Sigmoid colon (tissue), 7 donors: ENCODE results near the gene RAB11B. TPM values are rescaled to one million over a fixed set of nuclear protein-coding genes. Genes with fewer than 3 reads are reported as not detected.
A peak's percentile ranks its signal among the peaks of the same experiment; 100 is the strongest.
"Not testable (repeated sequence)": the region's sequence is repeated elsewhere in the genome, so short reads cannot be mapped to it uniquely, and the experiment has no call there.

Source experiments
- DNase-seq: peaks from one replicate; pipeline ENCODE4 v3.0.0-alpha.2; 2019
- H3K27ac ChIP-seq, 4 donors: fragments of 200-600 bp; sonication (generic); one replicate each; pipeline ENCODE4 v1.5.1; 2016 to 2019; ENCODE audit warnings: mild to moderate bottlenecking in 1 of 4
- H3K27me3 ChIP-seq, 3 donors: fragments of 200-600 bp; sonication (generic); one replicate each; pipeline ENCODE4 v1.5.1; 2019; ENCODE audit warnings: mild to moderate bottlenecking in 1 of 3
- H3K36me3 ChIP-seq, 4 donors: fragments of 200-600 bp; sonication (generic); one replicate each; pipeline ENCODE4 v1.5.1; 2016 to 2019
- H3K4me1 ChIP-seq, 4 donors: fragments of 200-600 bp; sonication (generic); one replicate each; pipeline ENCODE4 v1.5.1; 2017 to 2019
- H3K4me3 ChIP-seq, 4 donors: fragments of 200-600 bp; sonication (generic); one replicate each; pipeline ENCODE4 v1.5.1; 2017 to 2019; ENCODE audit warnings: mild to moderate bottlenecking in 2 of 4, moderate library complexity in 1 of 4
- H3K9me3 ChIP-seq, 4 donors: fragments of 200-600 bp in 3 of 4; sonication (generic) in 3 of 4; one replicate each; pipeline versions ENCODE4 v1.5.1 to v1.6.1; 2013 to 2019
- EP300 ChIP-seq, 4 donors: sonication (generic); formaldehyde crosslinking; IDR thresholded peaks; one replicate each; pipeline ENCODE4 v1.6.1; 2017; ENCODE audit warnings: antibody characterized with exemption in 4 of 4
- POLR2A ChIP-seq, 2 donors: fragments of 450-650 bp; IDR thresholded peaks; one replicate each; pipeline ENCODE4 v1.6.1; 2016; ENCODE audit warnings: antibody characterized with exemption in 2 of 2, mild to moderate bottlenecking in 2 of 2, moderate library complexity in 2 of 2
- POLR2AphosphoS5 ChIP-seq, 4 donors: sonication (generic); formaldehyde crosslinking; IDR thresholded peaks; one replicate each; pipeline ENCODE4 v1.6.1; 2017; ENCODE audit warnings: antibody characterized with exemption in 4 of 4
- WGBS, 2 donors: extraction: QIAGEN DNeasy Blood & Tissue Kit; methylation state at CpG; one replicate each; pipeline ENCODE4 v1.1.7; 2013; 5-methylcytosine and 5-hydroxymethylcytosine counted together
- intact Hi-C: fragments of 100-400 bp; cut with DNase I; formaldehyde crosslinking; loops from one replicate; pipeline ENCODE4 v1.15.1; 2023
- polyA plus RNA-seq, 3 donors: library from polyadenylated mRNA; stranded (reverse); fragments of 200-250 nt; gene quantifications; one replicate each; pipeline ENCODE4 v1.2.3, GENCODE V29; 2013
- total RNA-seq, 4 donors: library from RNA; depleted of rRNA; stranded (reverse); fragments of >200 nt; gene quantifications; one replicate each; pipeline ENCODE4 v1.1.0, GENCODE V29; 2016
- TF ChIP-seq, protein P1 (sequence below), 4 experiments: fragments of 450-650 bp in 3 of 4; fragments of 200-600 bp in 1 of 4; IDR thresholded peaks; one replicate each; pipeline ENCODE4 v1.5.1; 2016 to 2019; ENCODE audit warnings: antibody characterized with exemption in 4 of 4, mild to moderate bottlenecking in 3 of 4, moderate library complexity in 2 of 4
- donor health status: healthy with polysubstance abuse.
- donor health status: Bipolar disorder and iron deficiency.
- donor health status: healthy.

Gene RAB11B
- total RNA-seq (10 to 100 TPM; 17.5 to 42.1 (median 28.7) TPM), polyA plus RNA-seq (100 to 1,000 TPM in 1 of 3 donors, 10 to 100 TPM in 2; 67.0 to 103 (median 82.9) TPM)

- DNase-seq: peak; percentile 100
- H3K4me1 ChIP-seq: peaks cover 4 to 50% (median 44%) of the 10 kb centered on the region in 4 donors
- WGBS, 2 donors: 0% methylated on average over 70 of the region's 70 CpGs
Measured at GRCh38 chr19:8389891-8390616, at the start of gene RAB11B. RAB11B (plus strand) TSS chr19:8390360; CDS start chr19:8390417, 57 bp downstream.

GRCh38 chr19:8341504-8341903, 48.7 kb upstream of the RAB11B start:
- WGBS, 2 donors: 74 to 90% methylated on average over 4 of the region's 4 CpGs
- Histone ChIP-seq H3K27me3 (peaks cover 13 to 58% (median 44%) of the 10 kb centered on the region in 3 donors), H3K4me1 (peaks cover 0 to 13% (median 8%) of the 10 kb centered on the region in 4 donors), H3K27ac (peak overlapping the region in 3 of 4 donors; percentile 10 to 81 (median 45))
- H3K4me3 ChIP-seq, DNase-seq, H3K36me3 ChIP-seq, intact Hi-C loops, H3K9me3 ChIP-seq: not testable (repeated sequence)

More at GRCh38 chr19:8389891-8390616, at the start of gene RAB11B:
- intact Hi-C loops: loop anchor here (1.0 kb wide), 1 partner anchor 28 kb away; no protein-coding TSS in a partner anchor
- H3K27ac ChIP-seq: peak within 1 kb of the TSS; percentile 99 to 100 (median 100)
- no peaks in the 10 kb centered on the region for H3K36me3 ChIP-seq
- TF ChIP-seq, protein P1, sequence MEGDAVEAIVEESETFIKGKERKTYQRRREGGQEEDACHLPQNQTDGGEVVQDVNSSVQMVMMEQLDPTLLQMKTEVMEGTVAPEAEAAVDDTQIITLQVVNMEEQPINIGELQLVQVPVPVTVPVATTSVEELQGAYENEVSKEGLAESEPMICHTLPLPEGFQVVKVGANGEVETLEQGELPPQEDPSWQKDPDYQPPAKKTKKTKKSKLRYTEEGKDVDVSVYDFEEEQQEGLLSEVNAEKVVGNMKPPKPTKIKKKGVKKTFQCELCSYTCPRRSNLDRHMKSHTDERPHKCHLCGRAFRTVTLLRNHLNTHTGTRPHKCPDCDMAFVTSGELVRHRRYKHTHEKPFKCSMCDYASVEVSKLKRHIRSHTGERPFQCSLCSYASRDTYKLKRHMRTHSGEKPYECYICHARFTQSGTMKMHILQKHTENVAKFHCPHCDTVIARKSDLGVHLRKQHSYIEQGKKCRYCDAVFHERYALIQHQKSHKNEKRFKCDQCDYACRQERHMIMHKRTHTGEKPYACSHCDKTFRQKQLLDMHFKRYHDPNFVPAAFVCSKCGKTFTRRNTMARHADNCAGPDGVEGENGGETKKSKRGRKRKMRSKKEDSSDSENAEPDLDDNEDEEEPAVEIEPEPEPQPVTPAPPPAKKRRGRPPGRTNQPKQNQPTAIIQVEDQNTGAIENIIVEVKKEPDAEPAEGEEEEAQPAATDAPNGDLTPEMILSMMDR (IDR thresholded peaks at IDR 0.05): no peak
- TF ChIP-seq POLR2A (IDR thresholded peaks at IDR 0.05) (no peak), EP300 (IDR thresholded peaks at IDR 0.05) (peak in 1 of 4 donors; percentile 55), POLR2AphosphoS5 (IDR thresholded peaks at IDR 0.05) (peak; percentile 54 to 85 (median 76))
- H3K4me3 ChIP-seq: peak within 1 kb of the TSS; percentile 55 to 100 (median 92)
- no peaks in the 10 kb centered on the region for H3K9me3 ChIP-seq
- H3K27me3 ChIP-seq: no peaks in the 10 kb centered on the region

DNA sequence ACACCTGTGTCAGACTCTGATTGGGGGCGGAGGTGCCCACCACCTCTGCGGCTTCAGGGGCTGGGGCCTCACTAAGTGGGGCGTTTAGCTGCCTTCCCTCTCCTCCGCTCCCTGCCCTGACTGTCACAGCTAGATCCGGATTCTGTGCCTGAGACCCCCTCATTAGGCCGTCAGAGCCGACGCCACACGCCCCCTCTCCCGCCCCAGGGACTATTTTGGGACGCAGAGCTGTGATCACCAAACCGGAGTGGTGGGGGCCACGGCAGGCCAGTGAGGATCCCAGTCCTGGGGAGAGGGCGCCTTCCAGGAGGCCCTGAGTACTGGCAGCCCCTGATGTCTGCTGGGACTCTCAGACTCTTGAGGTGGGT, 47.9 kb upstream of the RAB11B start:
- Histone ChIP-seq H3K4me3 (peak overlapping the region; percentile 34 to 49 (median 43)), H3K27ac (peak overlapping the region in 3 of 4 donors; percentile 45 to 81 (median 60)), H3K9me3 (no peaks in the 10 kb centered on the region), H3K27me3 (peaks cover 13 to 50% (median 42%) of the 10 kb centered on the region in 3 donors), H3K36me3 (no peaks in the 10 kb centered on the region), H3K4me1 (peaks cover 0 to 13% (median 8%) of the 10 kb centered on the region in 4 donors)
- DNase-seq: no peak
- intact Hi-C loops: no loop called here
- no peak for TF ChIP-seq EP300 (IDR thresholded peaks at IDR 0.05)
- no peak for TF ChIP-seq POLR2A (IDR thresholded peaks at IDR 0.05)
- TF ChIP-seq POLR2AphosphoS5 (IDR thresholded peaks at IDR 0.05): no peak
- TF ChIP-seq, protein P1 (IDR thresholded peaks at IDR 0.05): no peak
- WGBS, 2 donors: 34 to 47% methylated on average over 14 of the region's 14 CpGs

DNA sequence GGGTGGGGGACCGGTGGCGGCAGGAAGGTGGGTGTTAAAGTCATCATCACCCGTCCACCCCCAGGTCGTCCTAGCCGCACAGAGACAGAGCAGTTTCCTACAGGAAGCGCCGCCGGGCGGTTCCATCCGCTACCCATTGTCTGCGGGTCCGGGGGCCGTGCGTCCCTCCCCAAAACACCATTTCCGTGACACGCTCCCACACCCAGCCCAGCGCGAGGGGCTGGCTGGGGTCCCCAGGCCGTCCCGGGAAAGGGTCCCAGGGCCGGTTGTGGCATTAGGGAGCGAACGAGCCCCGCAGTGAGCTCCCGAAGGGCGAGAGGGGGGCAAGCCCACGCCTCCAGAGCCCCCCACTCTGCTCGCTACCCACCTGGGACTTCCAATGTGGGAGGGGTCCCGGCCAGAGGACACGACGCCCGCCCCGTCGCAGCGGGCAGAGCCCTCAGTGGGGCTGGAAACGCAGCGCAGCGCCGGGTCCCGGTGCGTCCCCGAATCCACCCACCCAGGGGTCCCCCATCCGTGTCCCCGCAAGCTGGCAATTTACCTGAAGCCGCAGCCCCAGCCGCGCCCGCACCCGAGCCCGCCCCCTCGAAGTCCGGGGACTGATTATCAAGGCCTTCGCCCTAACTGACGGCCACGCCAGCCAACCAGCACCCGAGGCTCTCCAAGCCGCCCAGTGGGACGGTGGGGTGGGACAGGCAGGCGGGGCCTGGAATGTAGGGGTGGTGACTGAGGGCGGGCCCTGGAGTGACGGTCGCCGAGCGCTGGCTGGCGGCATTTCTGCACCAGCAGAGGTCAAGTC, 47.3 kb upstream of the RAB11B start, which contains the start of gene KANK3:
Gene KANK3 (minus strand): TSS at position 579 of the 799 bp plus-strand sequence. CDS start 5,434 bp downstream, outside the sequence.
- H3K9me3 ChIP-seq: no peaks in the 10 kb centered on the region
- DNase-seq: peak; percentile 95
- intact Hi-C loops: no loop called here
- peaks cover 13 to 44% (median 40%) of the 10 kb centered on the region in 3 donors for H3K27me3 ChIP-seq
- 2 to 5% methylated on average over 65 of the region's 65 CpGs for WGBS, 2 donors
- H3K4me3 ChIP-seq: peak within 1 kb of the TSS; percentile 34 to 49 (median 43)
- H3K36me3 ChIP-seq: no peaks in the 10 kb centered on the region
- H3K27ac ChIP-seq: peak within 1 kb of the TSS; percentile 46 to 81 (median 63)
- peaks cover 0 to 13% (median 8%) of the 10 kb centered on the region in 4 donors for H3K4me1 ChIP-seq
- TF ChIP-seq, protein P1 (IDR thresholded peaks at IDR 0.05): no peak
- peak; percentile 52 to 81 (median 68) for TF ChIP-seq POLR2AphosphoS5 (IDR thresholded peaks at IDR 0.05)

DNA sequence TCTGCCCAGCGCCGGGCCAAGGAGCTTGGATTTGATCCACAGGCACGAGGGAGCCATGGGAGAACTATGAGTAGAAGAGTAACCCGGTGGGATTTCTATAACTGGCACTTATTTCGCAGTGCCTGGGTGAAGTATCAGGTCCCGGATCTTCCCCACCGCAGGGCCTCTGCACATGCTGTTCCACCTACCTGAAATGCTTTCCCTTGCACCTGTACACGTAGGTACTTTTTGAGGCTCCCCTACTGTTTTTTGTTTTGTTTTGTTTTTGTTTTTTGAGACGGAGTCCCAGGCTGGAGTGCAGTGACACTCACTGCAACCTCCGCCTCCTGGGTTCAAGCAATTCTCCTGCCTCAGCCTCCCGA, 46.7 kb upstream of the RAB11B start:
- H3K4me1 ChIP-seq: peaks cover 0 to 13% (median 8%) of the 10 kb centered on the region in 4 donors
- no peak for DNase-seq
- intact Hi-C loops: no loop called here
- H3K9me3 ChIP-seq: no peaks in the 10 kb centered on the region
- no peaks in the 10 kb centered on the region for H3K36me3 ChIP-seq
- H3K27me3 ChIP-seq: peaks cover 13 to 42% (median 40%) of the 10 kb centered on the region in 3 donors
- H3K4me3 ChIP-seq: peak overlapping the region in 3 of 4 donors; percentile 39 to 49 (median 47)
- WGBS, 2 donors: 32 to 45% methylated on average over 11 of the region's 11 CpGs
- peak overlapping the region in 1 of 4 donors; percentile 81 for H3K27ac ChIP-seq
- TF ChIP-seq POLR2A (IDR thresholded peaks at IDR 0.05): no peak
- TF ChIP-seq, protein P1 (IDR thresholded peaks at IDR 0.05): no peak
- TF ChIP-seq EP300 (IDR thresholded peaks at IDR 0.05): no peak
- no peak for TF ChIP-seq POLR2AphosphoS5 (IDR thresholded peaks at IDR 0.05)

DNA sequence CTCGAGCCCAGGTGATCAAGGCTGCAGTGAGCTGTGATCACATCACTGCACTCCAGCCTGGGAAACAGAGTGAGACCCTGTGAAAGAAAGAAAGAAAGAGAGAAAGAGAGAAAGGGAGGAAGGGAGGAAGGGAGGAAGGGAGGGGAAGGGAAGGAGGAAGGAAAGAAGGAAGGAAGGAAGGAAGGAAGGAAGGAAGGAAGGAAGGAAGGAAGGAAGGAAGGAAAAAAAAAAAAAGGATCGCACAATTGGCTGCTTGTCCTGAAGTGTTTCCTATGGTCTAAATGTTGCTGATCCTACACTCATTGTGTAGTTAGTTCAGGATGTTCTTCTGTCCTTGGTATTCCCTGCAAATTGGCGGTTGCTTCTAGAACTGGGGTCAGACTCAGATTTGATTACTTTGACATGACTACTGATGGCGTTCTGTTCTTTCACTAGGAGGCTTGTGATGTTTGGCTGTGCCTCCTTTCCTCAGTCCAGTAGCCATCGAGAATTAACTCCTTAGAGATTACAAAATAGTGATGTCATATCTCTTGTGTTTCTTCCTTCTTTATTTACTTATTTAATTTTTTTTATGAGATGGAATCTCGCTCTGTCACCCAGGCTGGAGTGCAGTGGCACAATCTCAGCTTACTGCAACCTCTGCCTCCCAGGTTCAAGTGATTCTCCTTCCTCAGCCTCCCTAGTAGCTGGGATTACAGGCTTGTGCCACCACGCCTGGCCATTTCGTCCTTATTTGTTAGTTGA, 40.4 kb upstream of the RAB11B start:
- H3K36me3 ChIP-seq, DNase-seq, intact Hi-C loops, H3K27ac ChIP-seq, H3K27me3 ChIP-seq, H3K9me3 ChIP-seq, H3K4me3 ChIP-seq: not testable (repeated sequence)
- peaks cover 0 to 19% (median 7%) of the 10 kb centered on the region in 4 donors for H3K4me1 ChIP-seq
- WGBS, 2 donors: 63 to 76% methylated on average over 8 of the region's 8 CpGs
